SJCRH30 (cell line): Measurements from ENCODE around the gene RAB3GAP1. TPM values are rescaled to one million over a fixed set of nuclear protein-coding genes. Genes with fewer than 3 reads are reported as not detected.

ENCODE experiments used
- total RNA-seq: library from RNA; depleted of rRNA; stranded (reverse); fragments of >200 nt; shearing (Covaris generic); gene quantifications from 2 replicates; pipeline ENCODE4 v1.2.3, GENCODE V29; 2014; rRNA removed

RAB3GAP1 gene
- total RNA-seq, 1 experiment from 2014 or later, result 52.9 TPM

Other genes with a start within 250 kb of the RAB3GAP1 start
- not detected in 2 replicates for gene ACMSD, start 213.7 kb upstream of the RAB3GAP1 start, total RNA-seq
- 36.7 and 39.8 TPM in 2 replicates for gene CCNT2, start 133.5 kb upstream of the RAB3GAP1 start, total RNA-seq
- gene MAP3K19, start 4.8 kb upstream of the RAB3GAP1 start, total RNA-seq, result not detected in 2 replicates